Parathyroid adenoma (tissue), 2 donors: ENCODE measurements around the gene RPL13.

Experiments
- H2AFZ ChIP-seq: fragments of 300-600 bp; sonication (generic); one replicate; pipeline ENCODE4 v1.7.0; 2017; ENCODE audit warnings: antibody characterized with exemption, mild to moderate bottlenecking
- H3K27ac ChIP-seq: fragments of 300-600 bp; sonication (generic); one replicate; pipeline ENCODE4 v1.7.0; 2017
- H3K27me3 ChIP-seq: fragments of 300-600 bp; sonication (generic); one replicate; pipeline ENCODE4 v1.7.0; 2017; ENCODE audit warnings: low read length; ENCODE audit not compliant: control insufficient read depth, insufficient read depth
- H3K36me3 ChIP-seq: fragments of 300-600 bp; sonication (generic); one replicate; pipeline ENCODE4 v1.7.0; 2017; ENCODE audit warnings: low read length; ENCODE audit not compliant: control insufficient read depth, insufficient read depth
- H3K4me1 ChIP-seq: fragments of 300-600 bp; sonication (generic); one replicate; pipeline ENCODE4 v1.7.0; 2017; ENCODE audit warnings: control low read depth
- H3K4me2 ChIP-seq: fragments of 300-600 bp; sonication (generic); one replicate; pipeline ENCODE4 v1.7.0; 2017; ENCODE audit warnings: low read length
- H3K4me3 ChIP-seq: fragments of 300-600 bp; sonication (generic); one replicate; pipeline ENCODE4 v1.7.0; 2017; ENCODE audit warnings: low read depth, low read length
- H3K79me2 ChIP-seq: fragments of 300-600 bp; sonication (generic); one replicate; pipeline ENCODE4 v1.7.0; 2017; ENCODE audit warnings: control low read depth
- H3K9ac ChIP-seq: fragments of 300-600 bp; sonication (generic); one replicate; pipeline ENCODE4 v1.7.0; 2017; ENCODE audit warnings: mild to moderate bottlenecking
- H3K9me3 ChIP-seq: fragments of 300-600 bp; sonication (generic); one replicate; pipeline ENCODE4 v1.7.0; 2017; ENCODE audit warnings: low read length; ENCODE audit not compliant: control insufficient read depth
- CTCF ChIP-seq: fragments of 300-600 bp; sonication (generic); IDR thresholded peaks from one replicate; pipeline ENCODE4 v1.7.0; 2017; ENCODE audit warnings: antibody characterized with exemption, mild to moderate bottlenecking
- donor health status: primary hyperparathyroidism.

Gene RPL13

GRCh38 chr16:89595330-89596060 is 35.0 kb downstream of the RPL13 start:
- TF ChIP-seq CTCF, result no peak
- Histone ChIP-seq H3K27me3 (no peaks in the 10 kb centered on the region), H2AFZ (no peak overlapping the region), H3K4me2 (no peak overlapping the region), H3K36me3 (no peaks in the 10 kb centered on the region), H3K4me3 (no peak overlapping the region), H3K9me3 (no peaks in the 10 kb centered on the region), H3K4me1 (no peaks in the 10 kb centered on the region), H3K79me2 (no peaks in the 10 kb centered on the region), H3K9ac (no peak overlapping the region), H3K27ac (no peak overlapping the region)

GRCh38 chr16:89596061-89596689 is 35.7 kb downstream of the RPL13 start:
- Histone ChIP-seq H3K9ac (no peak overlapping the region), H3K4me3 (no peak overlapping the region), H3K79me2 (no peaks in the 10 kb centered on the region), H3K9me3 (no peaks in the 10 kb centered on the region), H2AFZ (no peak overlapping the region), H3K27me3 (no peaks in the 10 kb centered on the region), H3K4me2 (no peak overlapping the region), H3K36me3 (no peaks in the 10 kb centered on the region), H3K27ac (no peak overlapping the region), H3K4me1 (no peaks in the 10 kb centered on the region)
- TF ChIP-seq CTCF, result no peak

- Histone ChIP-seq H3K9me3 (no peaks in the 10 kb centered on the region), H3K4me1 (no peaks in the 10 kb centered on the region), H3K79me2 (no peaks in the 10 kb centered on the region), H2AFZ (no peak overlapping the region), H3K4me2 (no peak overlapping the region), H3K4me3 (no peak overlapping the region), H3K36me3 (no peaks in the 10 kb centered on the region), H3K9ac (no peak overlapping the region), H3K27ac (no peak overlapping the region), H3K27me3 (no peaks in the 10 kb centered on the region)
- TF ChIP-seq CTCF, result no peak
Observed at GRCh38 chr16:89596957-89597649, 36.6 kb downstream of the RPL13 start.

GRCh38 chr16:89598199-89598598 is 37.7 kb downstream of the RPL13 start:
- Histone ChIP-seq H3K9me3 (no peaks in the 10 kb centered on the region), H3K4me2 (no peak overlapping the region), H3K4me1 (no peaks in the 10 kb centered on the region), H3K27me3 (no peaks in the 10 kb centered on the region), H2AFZ (no peak overlapping the region), H3K27ac (no peak overlapping the region), H3K9ac (no peak overlapping the region), H3K79me2 (no peaks in the 10 kb centered on the region), H3K4me3 (no peak overlapping the region), H3K36me3 (no peaks in the 10 kb centered on the region)
- TF ChIP-seq CTCF, result no peak
